NB4 (cell line): Measurements from ENCODE around the gene KRTAP9-1.

Source experiments
- POLR2A ChIP-seq: IDR thresholded peaks from 2 replicates; pipeline ENCODE4 v1.6.1; 2011; ENCODE audit warnings: mild to moderate bottlenecking; ENCODE audit not compliant: insufficient read length; ENCODE audit errors: extremely low read depth
- TF ChIP-seq, protein P1 (sequence below): IDR thresholded peaks from one replicate; pipeline ENCODE4 v1.5.1; 2012; ENCODE audit warnings: low read depth, low read length

DNA sequence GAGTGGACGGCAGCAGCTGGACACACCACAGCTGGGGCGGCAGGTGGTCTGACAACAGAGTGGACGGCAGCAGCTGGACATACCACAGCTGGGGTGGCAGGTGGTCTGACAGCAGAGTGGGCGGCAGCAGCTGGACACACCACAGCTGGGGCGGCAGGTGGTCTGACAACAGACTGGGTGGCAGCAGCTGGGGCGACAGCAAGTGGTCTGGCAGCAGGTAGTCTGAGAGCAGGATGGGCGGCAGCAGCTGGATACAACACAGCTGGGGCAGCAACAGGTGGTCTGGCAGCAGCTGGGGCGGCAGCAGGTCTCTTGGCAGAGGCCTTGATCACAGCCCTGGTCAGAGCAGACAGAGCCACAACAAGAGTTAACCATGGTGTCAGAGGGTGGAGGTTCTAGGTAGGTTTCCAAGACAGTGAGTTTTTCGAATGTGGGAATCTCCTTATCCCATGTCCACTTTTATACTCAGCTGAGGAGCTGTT is 5.2 kb upstream of the KRTAP9-1 start, which contains the start of gene KRTAP4-1:
- TF ChIP-seq, protein P1, sequence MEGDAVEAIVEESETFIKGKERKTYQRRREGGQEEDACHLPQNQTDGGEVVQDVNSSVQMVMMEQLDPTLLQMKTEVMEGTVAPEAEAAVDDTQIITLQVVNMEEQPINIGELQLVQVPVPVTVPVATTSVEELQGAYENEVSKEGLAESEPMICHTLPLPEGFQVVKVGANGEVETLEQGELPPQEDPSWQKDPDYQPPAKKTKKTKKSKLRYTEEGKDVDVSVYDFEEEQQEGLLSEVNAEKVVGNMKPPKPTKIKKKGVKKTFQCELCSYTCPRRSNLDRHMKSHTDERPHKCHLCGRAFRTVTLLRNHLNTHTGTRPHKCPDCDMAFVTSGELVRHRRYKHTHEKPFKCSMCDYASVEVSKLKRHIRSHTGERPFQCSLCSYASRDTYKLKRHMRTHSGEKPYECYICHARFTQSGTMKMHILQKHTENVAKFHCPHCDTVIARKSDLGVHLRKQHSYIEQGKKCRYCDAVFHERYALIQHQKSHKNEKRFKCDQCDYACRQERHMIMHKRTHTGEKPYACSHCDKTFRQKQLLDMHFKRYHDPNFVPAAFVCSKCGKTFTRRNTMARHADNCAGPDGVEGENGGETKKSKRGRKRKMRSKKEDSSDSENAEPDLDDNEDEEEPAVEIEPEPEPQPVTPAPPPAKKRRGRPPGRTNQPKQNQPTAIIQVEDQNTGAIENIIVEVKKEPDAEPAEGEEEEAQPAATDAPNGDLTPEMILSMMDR: no peak
- no peak for TF ChIP-seq POLR2A
